Activated CD4-positive, alpha-beta memory T cell treated with anti-CD3 and anti-CD28 coated beads, Interleukin-2, amount 10 ng/mL, durations not matched to agents 7 days and 5 days (primary cell): ENCODE measurements around the gene TNIP1. TPM values are rescaled to one million over a fixed set of nuclear protein-coding genes. Genes with fewer than 3 reads are reported as not detected.

Experiments
- CTCF ChIA-PET: fragments of 350-600 bp; sonication (Branson Sonifier 250); formaldehyde crosslinking; loops from one replicate; lab custom pipeline; 2021; ENCODE audit warnings: antibody characterized with exemption, inconsistent platforms; lab: Charles Lee
- POLR2A ChIA-PET: fragments of 350-600 bp; sonication (Branson Sonifier 250); formaldehyde crosslinking; loops from one replicate; lab custom pipeline; 2021; ENCODE audit warnings: antibody characterized with exemption; lab: Charles Lee
- DNase-seq: peaks from one replicate; pipeline ENCODE4 v3.0.0-alpha.2; 2020
- H3K27ac Mint-ChIP-seq: one replicate; pipeline ENCODE4 v1.8.0; 2021; ENCODE audit warnings: mild to moderate bottlenecking, mixed read lengths
- H3K27me3 Mint-ChIP-seq: one replicate; pipeline ENCODE4 v1.8.0; 2021; ENCODE audit warnings: mixed read lengths
- H3K36me3 Mint-ChIP-seq: one replicate; pipeline ENCODE4 v1.8.0; 2021; ENCODE audit warnings: low read depth, mixed read lengths
- H3K4me1 Mint-ChIP-seq: one replicate; pipeline ENCODE4 v1.8.0; 2021; ENCODE audit warnings: mixed read lengths
- H3K4me3 Mint-ChIP-seq: one replicate; pipeline ENCODE4 v1.8.0; 2021; ENCODE audit warnings: mild to moderate bottlenecking, mixed read lengths
- H3K9me3 Mint-ChIP-seq: one replicate; pipeline ENCODE4 v1.8.0; 2021; ENCODE audit warnings: mixed read lengths
- total RNA-seq, 2 experiments: library from RNA; stranded (reverse); gene quantifications; one replicate each; pipeline ENCODE4 v1.2.3, GENCODE V29; 2021

The TNIP1 gene
- total RNA-seq, 2 experiments from 2014 or later, result 188 to 201 TPM

GRCh38 chr5:151104795-151105194, 24.0 kb upstream of the TNIP1 start:
- DNase-seq, result no peak
- Mint-ChIP-seq H3K4me3 (no peak overlapping the region), H3K4me1 (peaks cover 14% of the 10 kb centered on the region), H3K27me3 (no peaks in the 10 kb centered on the region), H3K27ac (no peak overlapping the region), H3K9me3 (no peaks in the 10 kb centered on the region), H3K36me3 (peaks cover 92% of the 10 kb centered on the region)
- POLR2A ChIA-PET, result interaction anchor here (0.6 to 1.5 kb wide), 3 partner anchors 30 to 1464 kb away, joined by 3 to 4 read pairs (median 3); no protein-coding TSS in a partner anchor
- CTCF ChIA-PET, result interaction anchor here (1.1 to 3.9 kb wide), 2 partner anchors 11 to 23 kb away, joined by 3 to 17 read pairs; no protein-coding TSS in a partner anchor

GRCh38 chr5:151101746-151102145, 20.9 kb upstream of the TNIP1 start:
- no peak overlapping the region for H3K27ac Mint-ChIP-seq
- no peak overlapping the region for H3K4me3 Mint-ChIP-seq
- ChIA-PET CTCF (interaction anchor here (1.9 to 2.3 kb wide), 2 partner anchors 14 to 24 kb away, joined by 7 to 11 read pairs; no protein-coding TSS in a partner anchor), POLR2A (interaction anchor here (1.1 to 14.6 kb wide), 4 partner anchors 8 to 18 kb away, joined by 3 to 244 read pairs (median 3); partner anchors contain the start of gene TNIP1)
- no peaks in the 10 kb centered on the region for H3K27me3 Mint-ChIP-seq
- H3K9me3 Mint-ChIP-seq, result no peaks in the 10 kb centered on the region
- peaks cover 44% of the 10 kb centered on the region for H3K4me1 Mint-ChIP-seq
- H3K36me3 Mint-ChIP-seq, result peaks cover 85% of the 10 kb centered on the region
- DNase-seq, result no peak

GRCh38 chr5:151101151-151101550, 20.3 kb upstream of the TNIP1 start:
- ChIA-PET POLR2A (interaction anchor here (1.1 to 14.6 kb wide), 2 partner anchors 8 to 18 kb away, joined by 3 to 244 read pairs; partner anchors contain the start of gene TNIP1), CTCF (interaction anchor here (1.9 to 2.3 kb wide), 2 partner anchors 14 to 25 kb away, joined by 7 to 11 read pairs; no protein-coding TSS in a partner anchor)
- no peak overlapping the region for H3K4me3 Mint-ChIP-seq
- peaks cover 83% of the 10 kb centered on the region for H3K36me3 Mint-ChIP-seq
- H3K9me3 Mint-ChIP-seq, result no peaks in the 10 kb centered on the region
- H3K4me1 Mint-ChIP-seq, result peaks cover 49% of the 10 kb centered on the region
- H3K27me3 Mint-ChIP-seq, result no peaks in the 10 kb centered on the region
- H3K27ac Mint-ChIP-seq, result no peak overlapping the region
- no peak for DNase-seq

- POLR2A ChIA-PET, result interaction anchor here (14.6 kb wide), 1 partner anchor 17 kb away, joined by 244 read pairs; the partner anchor contains the start of gene TNIP1
- no peak overlapping the region for H3K27ac Mint-ChIP-seq
- H3K36me3 Mint-ChIP-seq, result peaks cover 85% of the 10 kb centered on the region
- no peaks in the 10 kb centered on the region for H3K9me3 Mint-ChIP-seq
- H3K4me1 Mint-ChIP-seq, result peaks cover 54% of the 10 kb centered on the region
- CTCF ChIA-PET, result no interaction called here
- H3K4me3 Mint-ChIP-seq, result no peak overlapping the region
- DNase-seq, result no peak
- H3K27me3 Mint-ChIP-seq, result no peaks in the 10 kb centered on the region
Observed at GRCh38 chr5:151100681-151101080, 19.8 kb upstream of the TNIP1 start.

GRCh38 chr5:151098768-151099121, 17.9 kb upstream of the TNIP1 start:
- Mint-ChIP-seq H3K9me3 (no peaks in the 10 kb centered on the region), H3K36me3 (peaks cover 70% of the 10 kb centered on the region), H3K4me1 (peaks cover 73% of the 10 kb centered on the region), H3K27me3 (no peaks in the 10 kb centered on the region), H3K27ac (peak overlapping the region; percentile 18), H3K4me3 (no peak overlapping the region)
- DNase-seq, result no peak
- POLR2A ChIA-PET, result interaction anchor here (0.9 to 14.6 kb wide), 9 partner anchors 12 to 51 kb away, joined by 3 to 244 read pairs (median 4); partner anchors contain the start of gene TNIP1
- CTCF ChIA-PET, result interaction anchor here (0.8 to 3.1 kb wide), 7 partner anchors 9 to 66 kb away, joined by 3 to 12 read pairs (median 5); no protein-coding TSS in a partner anchor

- no peaks in the 10 kb centered on the region for H3K27me3 Mint-ChIP-seq
- peaks cover 63% of the 10 kb centered on the region for H3K36me3 Mint-ChIP-seq
- peaks cover 80% of the 10 kb centered on the region for H3K4me1 Mint-ChIP-seq
- H3K9me3 Mint-ChIP-seq, result no peaks in the 10 kb centered on the region
- H3K27ac Mint-ChIP-seq, result peak overlapping the region; percentile 18
- DNase-seq, result peak; percentile 41
- POLR2A ChIA-PET, result interaction anchor here (0.9 to 14.6 kb wide), 9 partner anchors 12 to 52 kb away, joined by 3 to 244 read pairs (median 4); partner anchors contain the start of gene TNIP1
- CTCF ChIA-PET, result interaction anchor here (0.8 to 3.1 kb wide), 8 partner anchors 8 to 67 kb away, joined by 3 to 12 read pairs (median 5); no protein-coding TSS in a partner anchor
- peak overlapping the region; percentile 10 for H3K4me3 Mint-ChIP-seq
Observed at GRCh38 chr5:151097820-151098767, 17.3 kb upstream of the TNIP1 start.

- Mint-ChIP-seq H3K27ac (no peak overlapping the region), H3K4me1 (peaks cover 85% of the 10 kb centered on the region)
Observed at GRCh38 chr5:151097061-151097460, 16.2 kb upstream of the TNIP1 start.

GRCh38 chr5:151096001-151096373, 15.2 kb upstream of the TNIP1 start:
- no peak for DNase-seq
- peaks cover under 1% of the 10 kb centered on the region for H3K27me3 Mint-ChIP-seq
- H3K4me3 Mint-ChIP-seq, result no peak overlapping the region
- peak overlapping the region; percentile 84 for H3K27ac Mint-ChIP-seq
- POLR2A ChIA-PET, result interaction anchor here (0.6 to 14.6 kb wide), 4 partner anchors 13 to 116 kb away, joined by 3 to 244 read pairs (median 4); partner anchors contain the start of genes ANXA6 and TNIP1
- CTCF ChIA-PET, result interaction anchor here (1.2 kb wide), 1 partner anchor 30 kb away, joined by 5 read pairs; no protein-coding TSS in a partner anchor
- H3K9me3 Mint-ChIP-seq, result no peaks in the 10 kb centered on the region
- H3K4me1 Mint-ChIP-seq, result peaks cover 83% of the 10 kb centered on the region
- peaks cover 46% of the 10 kb centered on the region for H3K36me3 Mint-ChIP-seq

More at GRCh38 chr5:151097061-151097460, 16.2 kb upstream of the TNIP1 start:
- ChIA-PET POLR2A (interaction anchor here (2.7 to 14.6 kb wide), 2 partner anchors 14 to 18 kb away, joined by 22 to 244 read pairs; partner anchors contain the start of gene TNIP1), CTCF (interaction anchor here (1.2 to 3.1 kb wide), 3 partner anchors 18 to 45 kb away, joined by 5 to 12 read pairs (median 8); no protein-coding TSS in a partner anchor)
- DNase-seq, result no peak
- no peak overlapping the region for H3K4me3 Mint-ChIP-seq
- no peaks in the 10 kb centered on the region for H3K27me3 Mint-ChIP-seq
- H3K36me3 Mint-ChIP-seq, result peaks cover 56% of the 10 kb centered on the region
- no peaks in the 10 kb centered on the region for H3K9me3 Mint-ChIP-seq

GRCh38 chr5:151095341-151096000, 14.6 kb upstream of the TNIP1 start:
- POLR2A ChIA-PET, result interaction anchor here (1.1 to 14.6 kb wide), 3 partner anchors 12 to 116 kb away, joined by 3 to 244 read pairs (median 5); partner anchors contain the start of genes ANXA6 and TNIP1
- Mint-ChIP-seq H3K27ac (peak overlapping the region; percentile 84), H3K4me1 (peaks cover 78% of the 10 kb centered on the region), H3K9me3 (no peaks in the 10 kb centered on the region), H3K4me3 (no peak overlapping the region), H3K36me3 (peaks cover 41% of the 10 kb centered on the region), H3K27me3 (peaks cover 1% of the 10 kb centered on the region)
- DNase-seq, result no peak
- CTCF ChIA-PET, result no interaction called here

GRCh38 chr5:151094852-151095245, 14.0 kb upstream of the TNIP1 start:
- H3K4me3 Mint-ChIP-seq, result peak overlapping the region; percentile 43
- no peak for DNase-seq
- ChIA-PET POLR2A (interaction anchor here (0.9 to 14.6 kb wide), 4 partner anchors 11 to 119 kb away, joined by 4 to 244 read pairs (median 4); partner anchors contain the start of genes ANXA6 and TNIP1), CTCF (no interaction called here)
- peak overlapping the region; percentile 84 for H3K27ac Mint-ChIP-seq
- peaks cover 35% of the 10 kb centered on the region for H3K36me3 Mint-ChIP-seq
- no peaks in the 10 kb centered on the region for H3K9me3 Mint-ChIP-seq
- peaks cover 5% of the 10 kb centered on the region for H3K27me3 Mint-ChIP-seq
- H3K4me1 Mint-ChIP-seq, result peaks cover 73% of the 10 kb centered on the region

GRCh38 chr5:151094030-151094851, 13.4 kb upstream of the TNIP1 start:
- H3K9me3 Mint-ChIP-seq, result no peaks in the 10 kb centered on the region
- ChIA-PET CTCF (interaction anchor here (0.9 to 1.3 kb wide), 5 partner anchors 11 to 144 kb away, joined by 3 to 4 read pairs (median 3); no protein-coding TSS in a partner anchor), POLR2A (interaction anchor here (0.9 to 14.6 kb wide), 8 partner anchors 11 to 393 kb away, joined by 3 to 244 read pairs (median 4); partner anchors contain the start of genes ANXA6, RBM22 and TNIP1)
- peaks cover 67% of the 10 kb centered on the region for H3K4me1 Mint-ChIP-seq
- DNase-seq, result peak; percentile 72
- H3K4me3 Mint-ChIP-seq, result peak overlapping the region; percentile 52
- peaks cover 5% of the 10 kb centered on the region for H3K27me3 Mint-ChIP-seq
- H3K27ac Mint-ChIP-seq, result peak overlapping the region; percentile 84
- peaks cover 29% of the 10 kb centered on the region for H3K36me3 Mint-ChIP-seq
